HepG2 (cell line): ENCODE measurements around the gene NDC1. TPM values are rescaled to one million over a fixed set of nuclear protein-coding genes. Genes with fewer than 3 reads are reported as not detected.

Experiments used
- ADNP ChIP-seq: sonication (generic); formaldehyde crosslinking; IDR thresholded peaks from 2 replicates; pipeline ENCODE4 v1.4.0; 2020; ENCODE audit warnings: missing genetic modification reagents
- HNRNPK ChIP-seq: fragments of 200-400 bp; formaldehyde crosslinking; IDR thresholded peaks from 2 replicates; pipeline ENCODE4 v1.6.1; 2018; ENCODE audit warnings: low read length, low read depth, moderate library complexity, mild to moderate bottlenecking; ENCODE audit not compliant: poor library complexity, severe bottlenecking
- KLF13 ChIP-seq: sonication (generic); formaldehyde crosslinking; IDR thresholded peaks from 2 replicates; pipeline ENCODE4 v1.4.0; 2020; ENCODE audit warnings: mild to moderate bottlenecking, missing genetic modification reagents
- MED13 ChIP-seq: sonication (generic); formaldehyde crosslinking; IDR thresholded peaks from 2 replicates; pipeline ENCODE4 v1.5.0; 2020; ENCODE audit warnings: missing genetic modification reagents
- NR2C2 ChIP-seq: sonication (generic); formaldehyde crosslinking; IDR thresholded peaks from 2 replicates; pipeline ENCODE4 v1.4.0; 2020; ENCODE audit warnings: missing genetic modification reagents, mild to moderate bottlenecking, moderate library complexity, borderline replicate concordance
- PLRG1 ChIP-seq: fragments of 450-650 bp; conservative IDR thresholded peaks from 2 replicates; pipeline ENCODE4 v1.6.1; 2016
- PRPF4 ChIP-seq: fragments of 200-400 bp; formaldehyde crosslinking; IDR thresholded peaks from 2 replicates; pipeline ENCODE4 v1.6.1; 2016; ENCODE audit warnings: low read length, low read depth; ENCODE audit not compliant: poor library complexity, severe bottlenecking
- RXRA ChIP-seq: sonication (generic); formaldehyde crosslinking; IDR thresholded peaks from 2 replicates; pipeline ENCODE4 v1.5.1; 2020; ENCODE audit warnings: missing genetic modification reagents
- SPEN ChIP-seq: sonication (generic); formaldehyde crosslinking; IDR thresholded peaks from 2 replicates; pipeline ENCODE4 v1.5.1; 2020; ENCODE audit warnings: low read depth, mild to moderate bottlenecking, missing genetic modification reagents
- THYN1 ChIP-seq: sonication (generic); formaldehyde crosslinking; IDR thresholded peaks from 2 replicates; pipeline ENCODE4 v1.8.1; 2023; ENCODE audit warnings: low read depth, mild to moderate bottlenecking, moderate library complexity, missing genetic modification reagents, borderline replicate concordance
- ZNF296 ChIP-seq: sonication (generic); formaldehyde crosslinking; conservative IDR thresholded peaks from 2 replicates; pipeline ENCODE4 v1.5.0; 2020; ENCODE audit warnings: mild to moderate bottlenecking, missing genetic modification reagents
- polyA plus RNA-seq, 8 experiments: library from polyadenylated mRNA; depleted of rRNA in 3 of 8; stranded (reverse) in 7 of 8; unstranded in 1 of 8; fragments of >200 nt; fragmentation: Illumina TruSeq in 4 of 8; extraction: Trizol in 4 of 8; gene quantifications; 2 replicates each; pipeline versions ENCODE4 v1.2.1 to v1.2.3, GENCODE V29; 2011 to 2016; ENCODE audit warnings: low read depth in 4 of 8, missing spikeins in 1 of 8, mixed read lengths in 1 of 8; ENCODE audit not compliant: insufficient read depth in 1 of 8
- total RNA-seq, 5 experiments: library from RNA; depleted of rRNA; stranded (reverse); fragments of >200 nt; fragmentation: Illumina TruSeq; extraction: Trizol; gene quantifications; 2 replicates each; pipeline ENCODE4 v1.2.3, GENCODE V29; 2016; ENCODE audit warnings: low read depth in 1 of 5
- TF ChIP-seq, protein P1 (sequence below): sonication (generic); formaldehyde crosslinking; conservative IDR thresholded peaks from 2 replicates; pipeline ENCODE4 v1.8.1; 2023; ENCODE audit warnings: missing genetic modification reagents
- TF ChIP-seq, protein P2 (sequence below): sonication (generic); formaldehyde crosslinking; IDR thresholded peaks from 2 replicates; pipeline ENCODE4 v1.4.0; 2020; ENCODE audit warnings: mild to moderate bottlenecking, missing genetic modification reagents
- TF ChIP-seq, protein P3 (sequence below): sonication (generic); formaldehyde crosslinking; IDR thresholded peaks from 2 replicates; pipeline ENCODE4 v1.9.0; 2021; ENCODE audit warnings: missing genetic modification reagents, borderline replicate concordance
- TF ChIP-seq, protein P4 (sequence below): sonication (generic); formaldehyde crosslinking; IDR thresholded peaks from 2 replicates; pipeline ENCODE4 v1.4.0; 2020; ENCODE audit warnings: missing genetic modification reagents

NDC1 gene
- total and polyA plus RNA-seq, 2 of the 13 experiments (the other 11 are each of a cell fraction or from before 2014, with no cell fraction given): 38.1 to 50.9 TPM

DNA sequence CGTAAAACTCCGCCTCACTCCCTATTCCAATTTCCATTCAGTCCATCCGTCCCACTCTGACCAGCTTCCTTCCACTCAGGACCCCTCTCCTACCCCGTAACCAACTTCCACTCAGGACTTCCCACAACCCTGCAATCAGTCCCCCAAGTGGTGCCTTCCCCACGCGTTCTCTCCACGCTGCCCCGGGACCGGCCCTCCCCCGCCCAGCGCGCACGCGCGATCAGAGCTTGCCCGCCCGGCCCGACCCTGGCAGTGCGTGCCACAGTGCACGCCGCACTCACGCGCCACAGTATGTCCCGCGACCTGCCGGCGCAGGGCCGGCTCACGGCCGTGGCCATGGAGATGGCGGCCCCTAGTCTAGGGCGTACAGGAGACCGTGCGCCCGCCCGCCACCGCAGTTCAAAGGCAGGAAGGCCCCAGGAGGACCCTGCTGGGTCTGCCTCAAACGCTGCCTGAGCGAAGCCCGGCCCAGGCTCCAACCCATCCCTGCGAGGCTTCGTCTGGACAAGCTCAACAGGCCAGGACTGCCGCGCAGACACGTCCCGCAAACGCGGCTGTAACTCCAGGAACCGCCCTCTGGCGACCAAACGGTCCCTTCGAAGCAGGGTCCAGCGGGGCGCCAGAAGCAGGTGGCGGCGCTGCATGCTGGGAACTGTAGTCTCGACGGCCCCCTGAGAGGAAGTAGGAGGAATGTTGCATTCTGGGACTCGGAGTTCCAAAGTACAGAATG is at the start of gene NDC1 (continued):
- TF ChIP-seq THYN1 (CRISPR knock-in tag) (no peak), RXRA (CRISPR knock-in tag) (peak; percentile 87; the same call in 1 of the 2 replicates), ZNF296 (CRISPR knock-in tag) (no peak), ADNP (CRISPR knock-in tag) (no peak), PLRG1 (no peak), PRPF4 (no peak), NR2C2 (CRISPR knock-in tag) (peak; percentile 96), HNRNPK (peak; percentile 90), KLF13 (CRISPR knock-in tag) (peak; percentile 96; the same call in 1 of the 2 replicates), SPEN (peak; percentile 92), MED13 (CRISPR knock-in tag) (0 out of 2 replicates have a peak, but pooled peaks have one; percentile 48)
- TF ChIP-seq, protein P1, sequence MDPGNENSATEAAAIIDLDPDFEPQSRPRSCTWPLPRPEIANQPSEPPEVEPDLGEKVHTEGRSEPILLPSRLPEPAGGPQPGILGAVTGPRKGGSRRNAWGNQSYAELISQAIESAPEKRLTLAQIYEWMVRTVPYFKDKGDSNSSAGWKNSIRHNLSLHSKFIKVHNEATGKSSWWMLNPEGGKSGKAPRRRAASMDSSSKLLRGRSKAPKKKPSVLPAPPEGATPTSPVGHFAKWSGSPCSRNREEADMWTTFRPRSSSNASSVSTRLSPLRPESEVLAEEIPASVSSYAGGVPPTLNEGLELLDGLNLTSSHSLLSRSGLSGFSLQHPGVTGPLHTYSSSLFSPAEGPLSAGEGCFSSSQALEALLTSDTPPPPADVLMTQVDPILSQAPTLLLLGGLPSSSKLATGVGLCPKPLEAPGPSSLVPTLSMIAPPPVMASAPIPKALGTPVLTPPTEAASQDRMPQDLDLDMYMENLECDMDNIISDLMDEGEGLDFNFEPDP (CRISPR knock-in tag): peak; percentile 94; the same call in 1 of the 2 replicates
- TF ChIP-seq, protein P2, sequence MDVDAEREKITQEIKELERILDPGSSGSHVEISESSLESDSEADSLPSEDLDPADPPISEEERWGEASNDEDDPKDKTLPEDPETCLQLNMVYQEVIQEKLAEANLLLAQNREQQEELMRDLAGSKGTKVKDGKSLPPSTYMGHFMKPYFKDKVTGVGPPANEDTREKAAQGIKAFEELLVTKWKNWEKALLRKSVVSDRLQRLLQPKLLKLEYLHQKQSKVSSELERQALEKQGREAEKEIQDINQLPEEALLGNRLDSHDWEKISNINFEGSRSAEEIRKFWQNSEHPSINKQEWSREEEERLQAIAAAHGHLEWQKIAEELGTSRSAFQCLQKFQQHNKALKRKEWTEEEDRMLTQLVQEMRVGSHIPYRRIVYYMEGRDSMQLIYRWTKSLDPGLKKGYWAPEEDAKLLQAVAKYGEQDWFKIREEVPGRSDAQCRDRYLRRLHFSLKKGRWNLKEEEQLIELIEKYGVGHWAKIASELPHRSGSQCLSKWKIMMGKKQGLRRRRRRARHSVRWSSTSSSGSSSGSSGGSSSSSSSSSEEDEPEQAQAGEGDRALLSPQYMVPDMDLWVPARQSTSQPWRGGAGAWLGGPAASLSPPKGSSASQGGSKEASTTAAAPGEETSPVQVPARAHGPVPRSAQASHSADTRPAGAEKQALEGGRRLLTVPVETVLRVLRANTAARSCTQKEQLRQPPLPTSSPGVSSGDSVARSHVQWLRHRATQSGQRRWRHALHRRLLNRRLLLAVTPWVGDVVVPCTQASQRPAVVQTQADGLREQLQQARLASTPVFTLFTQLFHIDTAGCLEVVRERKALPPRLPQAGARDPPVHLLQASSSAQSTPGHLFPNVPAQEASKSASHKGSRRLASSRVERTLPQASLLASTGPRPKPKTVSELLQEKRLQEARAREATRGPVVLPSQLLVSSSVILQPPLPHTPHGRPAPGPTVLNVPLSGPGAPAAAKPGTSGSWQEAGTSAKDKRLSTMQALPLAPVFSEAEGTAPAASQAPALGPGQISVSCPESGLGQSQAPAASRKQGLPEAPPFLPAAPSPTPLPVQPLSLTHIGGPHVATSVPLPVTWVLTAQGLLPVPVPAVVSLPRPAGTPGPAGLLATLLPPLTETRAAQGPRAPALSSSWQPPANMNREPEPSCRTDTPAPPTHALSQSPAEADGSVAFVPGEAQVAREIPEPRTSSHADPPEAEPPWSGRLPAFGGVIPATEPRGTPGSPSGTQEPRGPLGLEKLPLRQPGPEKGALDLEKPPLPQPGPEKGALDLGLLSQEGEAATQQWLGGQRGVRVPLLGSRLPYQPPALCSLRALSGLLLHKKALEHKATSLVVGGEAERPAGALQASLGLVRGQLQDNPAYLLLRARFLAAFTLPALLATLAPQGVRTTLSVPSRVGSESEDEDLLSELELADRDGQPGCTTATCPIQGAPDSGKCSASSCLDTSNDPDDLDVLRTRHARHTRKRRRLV: peak; percentile 73
- TF ChIP-seq, protein P3, sequence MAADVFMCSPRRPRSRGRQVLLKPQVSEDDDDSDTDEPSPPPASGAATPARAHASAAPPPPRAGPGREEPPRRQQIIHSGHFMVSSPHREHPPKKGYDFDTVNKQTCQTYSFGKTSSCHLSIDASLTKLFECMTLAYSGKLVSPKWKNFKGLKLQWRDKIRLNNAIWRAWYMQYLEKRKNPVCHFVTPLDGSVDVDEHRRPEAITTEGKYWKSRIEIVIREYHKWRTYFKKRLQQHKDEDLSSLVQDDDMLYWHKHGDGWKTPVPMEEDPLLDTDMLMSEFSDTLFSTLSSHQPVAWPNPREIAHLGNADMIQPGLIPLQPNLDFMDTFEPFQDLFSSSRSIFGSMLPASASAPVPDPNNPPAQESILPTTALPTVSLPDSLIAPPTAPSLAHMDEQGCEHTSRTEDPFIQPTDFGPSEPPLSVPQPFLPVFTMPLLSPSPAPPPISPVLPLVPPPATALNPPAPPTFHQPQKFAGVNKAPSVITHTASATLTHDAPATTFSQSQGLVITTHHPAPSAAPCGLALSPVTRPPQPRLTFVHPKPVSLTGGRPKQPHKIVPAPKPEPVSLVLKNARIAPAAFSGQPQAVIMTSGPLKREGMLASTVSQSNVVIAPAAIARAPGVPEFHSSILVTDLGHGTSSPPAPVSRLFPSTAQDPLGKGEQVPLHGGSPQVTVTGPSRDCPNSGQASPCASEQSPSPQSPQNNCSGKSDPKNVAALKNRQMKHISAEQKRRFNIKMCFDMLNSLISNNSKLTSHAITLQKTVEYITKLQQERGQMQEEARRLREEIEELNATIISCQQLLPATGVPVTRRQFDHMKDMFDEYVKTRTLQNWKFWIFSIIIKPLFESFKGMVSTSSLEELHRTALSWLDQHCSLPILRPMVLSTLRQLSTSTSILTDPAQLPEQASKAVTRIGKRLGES (CRISPR knock-in tag): peak; percentile 74; the same call in 1 of the 2 replicates
- TF ChIP-seq, protein P4, sequence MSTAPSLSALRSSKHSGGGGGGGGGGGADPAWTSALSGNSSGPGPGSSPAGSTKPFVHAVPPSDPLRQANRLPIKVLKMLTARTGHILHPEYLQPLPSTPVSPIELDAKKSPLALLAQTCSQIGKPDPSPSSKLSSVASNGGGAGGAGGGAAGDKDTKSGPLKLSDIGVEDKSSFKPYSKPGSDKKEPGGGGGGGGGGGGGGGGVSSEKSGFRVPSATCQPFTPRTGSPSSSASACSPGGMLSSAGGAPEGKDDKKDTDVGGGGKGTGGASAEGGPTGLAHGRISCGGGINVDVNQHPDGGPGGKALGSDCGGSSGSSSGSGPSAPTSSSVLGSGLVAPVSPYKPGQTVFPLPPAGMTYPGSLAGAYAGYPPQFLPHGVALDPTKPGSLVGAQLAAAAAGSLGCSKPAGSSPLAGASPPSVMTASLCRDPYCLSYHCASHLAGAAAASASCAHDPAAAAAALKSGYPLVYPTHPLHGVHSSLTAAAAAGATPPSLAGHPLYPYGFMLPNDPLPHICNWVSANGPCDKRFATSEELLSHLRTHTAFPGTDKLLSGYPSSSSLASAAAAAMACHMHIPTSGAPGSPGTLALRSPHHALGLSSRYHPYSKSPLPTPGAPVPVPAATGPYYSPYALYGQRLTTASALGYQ (CRISPR knock-in tag): peak; percentile 68; the same call in 1 of the 2 replicates
